Diencephalon (tissue), 1 donor: ENCODE data around the gene RNF223. TPM values are rescaled to one million over a fixed set of nuclear protein-coding genes. Genes with fewer than 3 reads are reported as not detected.

Experiments used
- total RNA-seq: library from RNA; depleted of rRNA; stranded (reverse); fragments of >200 nt; gene quantifications from one replicate; pipeline ENCODE4 v1.2.3, GENCODE V29; 2014

The RNF223 gene
- not detected for total RNA-seq

DNA sequence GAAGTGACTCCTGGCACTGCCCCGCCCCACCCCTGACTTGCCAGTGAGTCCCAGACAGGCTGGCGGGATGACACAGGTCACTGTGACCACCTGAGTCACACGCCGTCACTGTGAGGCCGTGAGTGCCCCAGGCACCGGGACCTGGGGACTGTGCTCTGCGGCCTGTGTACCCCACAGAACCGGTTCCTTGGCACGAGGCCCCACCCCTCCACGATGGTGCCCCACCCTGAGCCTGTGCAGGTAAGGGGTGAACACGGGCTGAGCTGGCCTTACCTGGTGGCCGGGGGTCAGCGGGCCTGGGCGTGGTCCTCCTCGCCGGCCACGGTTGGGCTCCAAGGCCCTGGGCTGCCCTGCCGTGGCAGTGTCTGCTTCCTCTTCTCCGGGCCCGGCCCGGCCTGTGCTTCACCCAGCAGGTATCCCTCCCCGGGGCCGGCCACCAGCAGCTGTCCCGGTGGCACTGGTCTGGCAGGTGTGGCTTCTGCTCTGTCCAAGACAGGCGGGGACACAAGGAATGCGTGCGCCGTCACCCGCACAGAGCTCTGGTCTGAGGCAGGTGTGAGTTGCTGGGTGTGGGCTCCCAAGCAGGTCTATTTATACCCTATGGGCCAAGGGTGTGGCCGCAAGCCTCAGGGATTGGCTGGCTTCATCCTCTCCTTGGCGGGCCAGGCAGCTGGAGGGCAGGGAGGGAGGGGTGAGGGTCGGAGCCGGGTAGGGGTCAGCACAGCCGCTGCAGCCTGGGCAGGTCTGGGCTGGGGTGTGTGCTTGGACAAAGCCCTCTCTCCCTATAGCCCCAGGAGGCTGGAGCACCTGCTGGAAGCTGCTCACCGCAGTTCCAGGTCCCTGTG, at the start of gene RNF223:
Gene RNF223 (minus strand): TSS at position 564 of the 845 bp plus-strand sequence. CDS start 1,740 bp downstream, outside the sequence.

DNA sequence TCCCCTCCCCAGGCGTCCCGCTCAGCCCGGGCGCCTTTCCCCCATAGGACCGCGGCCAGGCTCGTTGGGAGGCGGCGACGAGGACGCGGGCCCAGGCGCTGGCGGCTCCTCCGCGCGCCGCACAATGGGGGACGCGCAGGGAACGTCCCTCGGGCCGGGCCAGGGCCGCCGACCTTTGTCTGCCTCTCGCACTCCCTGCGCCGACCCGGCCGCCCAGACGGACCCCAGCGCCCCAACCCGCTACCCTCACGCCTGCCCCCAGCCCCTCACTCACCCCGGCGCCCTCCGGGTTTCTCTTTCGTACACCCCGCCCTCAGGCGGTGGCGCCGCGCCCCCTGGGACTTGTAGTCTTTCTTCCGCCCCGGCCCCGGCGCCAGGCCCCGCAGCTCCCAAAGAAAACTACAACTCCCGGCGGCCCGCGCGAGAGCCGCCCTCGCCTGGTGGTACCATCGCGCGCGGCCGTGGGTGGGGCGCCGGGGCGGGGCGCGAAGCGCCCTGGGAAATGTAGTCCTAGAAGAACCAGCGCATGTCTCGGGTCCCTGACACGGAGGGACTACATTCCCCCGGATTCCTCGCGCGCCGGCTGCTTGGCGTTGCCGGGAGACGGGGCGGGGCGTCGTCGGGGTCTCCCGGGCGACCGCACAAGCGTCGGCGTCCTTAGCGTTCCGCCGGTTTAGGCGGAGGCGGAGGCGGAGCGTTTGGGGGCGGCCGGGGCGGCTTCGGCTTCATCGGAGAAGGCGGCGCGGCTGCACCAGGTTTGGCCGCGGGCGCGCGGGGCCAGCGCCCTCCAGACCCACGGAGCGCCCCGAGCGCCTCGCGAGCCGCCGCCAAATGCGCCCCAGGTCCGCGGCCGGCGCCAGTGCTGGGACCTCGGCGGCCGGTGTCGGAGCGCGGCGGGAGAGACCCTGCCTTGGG, 41.9 kb upstream of the RNF223 start, which contains the start of gene C1orf159:
Gene C1orf159 (minus strand): TSS at position 304 of the 915 bp plus-strand sequence. CDS start 24,546 bp downstream, outside the sequence.

Other genes starting within 250 kb of the RNF223 start
- gene SAMD11, start 150.4 kb downstream of the RNF223 start, total RNA-seq = 4.4 TPM
- 46.8 TPM for gene NOC2L, start 115.0 kb downstream of the RNF223 start, total RNA-seq
- gene KLHL17, start 113.7 kb downstream of the RNF223 start, total RNA-seq = 6.9 TPM
- gene PLEKHN1, start 107.8 kb downstream of the RNF223 start, total RNA-seq = not detected
- gene PERM1, start 92.2 kb downstream of the RNF223 start, total RNA-seq = not detected
- gene HES4, start 74.2 kb downstream of the RNF223 start, total RNA-seq = 17.1 TPM
- 39.7 TPM for gene ISG15, start 60.8 kb downstream of the RNF223 start, total RNA-seq
- gene AGRN, start 54.2 kb downstream of the RNF223 start, total RNA-seq = 120 TPM
- gene C1orf159, start 41.8 kb upstream of the RNF223 start, total RNA-seq = 6.2 TPM
- gene TTLL10, start 99.6 kb upstream of the RNF223 start, total RNA-seq = 0.69 TPM
- gene TNFRSF18, start 132.3 kb upstream of the RNF223 start, total RNA-seq = not detected
- gene TNFRSF4, start 139.8 kb upstream of the RNF223 start, total RNA-seq = not detected
- 30.4 TPM for gene SDF4, start 157.7 kb upstream of the RNF223 start, total RNA-seq
- 22.1 TPM for gene B3GALT6, start 157.9 kb upstream of the RNF223 start, total RNA-seq
- gene C1QTNF12, start 172.4 kb upstream of the RNF223 start, total RNA-seq = not detected
- 42.2 TPM for gene UBE2J2, start 199.5 kb upstream of the RNF223 start, total RNA-seq
- gene SCNN1D, start 206.1 kb upstream of the RNF223 start, total RNA-seq = 2.5 TPM
- gene ACAP3, start 233.6 kb upstream of the RNF223 start, total RNA-seq = 61.6 TPM
- gene PUSL1, start 234.3 kb upstream of the RNF223 start, total RNA-seq = 15.2 TPM